Lower leg skin (tissue), 4 donors: ENCODE results near the gene AKR1E2. TPM values are rescaled to one million over a fixed set of nuclear protein-coding genes. Genes with fewer than 3 reads are reported as not detected.

Experiments
- DNase-seq, 2 donors: peaks; one replicate each; pipeline ENCODE4 v3.0.0-alpha.2; 2019; ENCODE audit warnings: low spot score in 2 of 2
- H3K4me3 ChIP-seq: fragments of 200-600 bp; sonication (generic); 2 replicates; pipeline ENCODE4 v1.5.1; 2017; ENCODE audit warnings: mild to moderate bottlenecking, low read depth; ENCODE audit not compliant: poor library complexity, severe bottlenecking
- POLR2A ChIP-seq, 2 donors: fragments of 450-650 bp; IDR thresholded peaks; one replicate each; pipeline ENCODE4 v1.6.1; 2016 to 2017; ENCODE audit warnings: antibody characterized with exemption in 2 of 2, mild to moderate bottlenecking in 1 of 2, moderate library complexity in 1 of 2
- WGBS, 2 donors: methylation state at CpG; one replicate each; pipeline ENCODE4 v1.1.5; 2018; 5-methylcytosine and 5-hydroxymethylcytosine counted together
- intact Hi-C: fragments of 100-400 bp; cut with DNase I; formaldehyde crosslinking; loops from one replicate; pipeline ENCODE4 v1.15.0; 2023; ENCODE audit warnings: low total_unique reads
- total RNA-seq, 4 donors: library from RNA; depleted of rRNA; stranded (reverse); fragments of >200 nt; gene quantifications; one replicate each; pipeline ENCODE4 v1.1.0, GENCODE V29; 2016
- TF ChIP-seq, protein P1 (sequence below), 3 donors: fragments of 450-650 bp; IDR thresholded peaks; one replicate each; pipeline ENCODE4 v1.5.1; 2016; ENCODE audit warnings: antibody characterized with exemption in 3 of 3, mild to moderate bottlenecking in 3 of 3, moderate library complexity in 2 of 3

AKR1E2 gene
- total RNA-seq, 4 donors from 2014 or later = 0.91 to 6.2 (median 3.8) TPM

DNA sequence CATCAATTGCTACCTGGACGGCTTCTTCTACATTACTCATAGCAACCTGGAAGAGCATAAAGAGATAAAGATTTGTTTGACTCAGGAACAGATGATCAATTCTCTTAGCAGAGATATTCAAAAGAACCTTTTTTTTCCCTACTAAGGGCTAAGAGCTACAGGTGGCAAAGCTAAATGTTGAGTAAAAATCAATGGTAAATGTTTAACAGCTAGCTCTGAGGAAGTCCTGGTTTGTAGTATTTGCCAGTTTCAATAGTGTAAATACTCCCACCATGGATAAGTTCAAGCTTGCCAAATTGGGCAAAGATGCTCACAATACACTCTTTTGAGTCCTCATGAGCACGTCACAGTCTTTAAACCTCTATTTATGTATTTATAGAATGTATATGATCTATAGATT is 64.0 kb downstream of the AKR1E2 start:
- no peak overlapping the region for H3K4me3 ChIP-seq
- intact Hi-C loops = no loop called here
- 93% methylated on average over 2 of the region's 2 CpGs for WGBS, 2 donors
- no peak for DNase-seq
- no peak for TF ChIP-seq POLR2A (IDR thresholded peaks at IDR 0.05)
- TF ChIP-seq, protein P1, sequence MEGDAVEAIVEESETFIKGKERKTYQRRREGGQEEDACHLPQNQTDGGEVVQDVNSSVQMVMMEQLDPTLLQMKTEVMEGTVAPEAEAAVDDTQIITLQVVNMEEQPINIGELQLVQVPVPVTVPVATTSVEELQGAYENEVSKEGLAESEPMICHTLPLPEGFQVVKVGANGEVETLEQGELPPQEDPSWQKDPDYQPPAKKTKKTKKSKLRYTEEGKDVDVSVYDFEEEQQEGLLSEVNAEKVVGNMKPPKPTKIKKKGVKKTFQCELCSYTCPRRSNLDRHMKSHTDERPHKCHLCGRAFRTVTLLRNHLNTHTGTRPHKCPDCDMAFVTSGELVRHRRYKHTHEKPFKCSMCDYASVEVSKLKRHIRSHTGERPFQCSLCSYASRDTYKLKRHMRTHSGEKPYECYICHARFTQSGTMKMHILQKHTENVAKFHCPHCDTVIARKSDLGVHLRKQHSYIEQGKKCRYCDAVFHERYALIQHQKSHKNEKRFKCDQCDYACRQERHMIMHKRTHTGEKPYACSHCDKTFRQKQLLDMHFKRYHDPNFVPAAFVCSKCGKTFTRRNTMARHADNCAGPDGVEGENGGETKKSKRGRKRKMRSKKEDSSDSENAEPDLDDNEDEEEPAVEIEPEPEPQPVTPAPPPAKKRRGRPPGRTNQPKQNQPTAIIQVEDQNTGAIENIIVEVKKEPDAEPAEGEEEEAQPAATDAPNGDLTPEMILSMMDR (IDR thresholded peaks at IDR 0.05) = no peak

- no peak for TF ChIP-seq POLR2A (IDR thresholded peaks at IDR 0.05)
- TF ChIP-seq, protein P1 (IDR thresholded peaks at IDR 0.05) = no peak
- H3K4me3 ChIP-seq = no peak overlapping the region
- 87% methylated on average over 2 of the region's 2 CpGs for WGBS, 2 donors
- intact Hi-C loops = no loop called here
- no peak for DNase-seq
Observed at GRCh38 chr10:4892681-4893080, 66.7 kb downstream of the AKR1E2 start.

- 88 to 91% methylated on average over 2 of the region's 2 CpGs for WGBS, 2 donors
- intact Hi-C loops = no loop called here
- TF ChIP-seq, protein P1 (IDR thresholded peaks at IDR 0.05) = no peak
- TF ChIP-seq POLR2A (IDR thresholded peaks at IDR 0.05) = no peak
- H3K4me3 ChIP-seq = no peak overlapping the region
- no peak for DNase-seq
Observed at GRCh38 chr10:4894335-4894734, 68.3 kb downstream of the AKR1E2 start.

Other genes with a start within 250 kb of the AKR1E2 start
- gene AKR1C1, start 137.2 kb downstream of the AKR1E2 start, total RNA-seq = 10 to 100 TPM; 16.3 to 44.4 (median 31.3) TPM
- 10 to 100 TPM in 3 of 4 donors, 1 to 10 TPM in 1; 9.3 to 27.5 (median 20.1) TPM for gene AKR1C2, start 177.7 kb downstream of the AKR1E2 start, total RNA-seq